PC-9 (cell line): Measurements from ENCODE around the gene PQBP1. TPM values are rescaled to one million over a fixed set of nuclear protein-coding genes. Genes with fewer than 3 reads are reported as not detected.

Experiments used
- BruUV-seq: library from RNA; stranded (reverse); fragments of 400-500 nt; replicated peaks from 2 replicates; lab custom pipeline; 2021; lab: Mats Ljungman, UMichigan
- CTCF ChIA-PET: fragments of 300-600 bp; sonication (Branson Sonifier 250); formaldehyde crosslinking; loops from one replicate; lab custom pipeline; 2022; ENCODE audit warnings: antibody characterized with exemption; lab: Charles Lee
- POLR2A ChIA-PET: fragments of 300-600 bp; sonication (Branson Sonifier 250); formaldehyde crosslinking; loops from one replicate; lab custom pipeline; 2022; ENCODE audit warnings: antibody characterized with exemption; ENCODE audit not compliant: unreplicated experiment; lab: Charles Lee
- DNase-seq, 2 experiments: peaks; one replicate each; pipeline versions ENCODE4 v3.0.0 to v3.0.0-alpha.2; 2015 to 2022; ENCODE audit warnings: mixed read lengths in 1 of 2
- H2AFZ ChIP-seq: fragments of 200-600 bp; sonication (generic); 2 replicates; pipeline ENCODE4 v1.8.1; 2017; ENCODE audit warnings: antibody characterized with exemption
- H3F3A ChIP-seq: fragments of 200-600 bp; sonication (generic); 2 replicates; pipeline ENCODE4 v1.8.1; 2017; ENCODE audit warnings: antibody characterized with exemption, mild to moderate bottlenecking, low read depth; ENCODE audit not compliant: insufficient read depth
- H3K27ac ChIP-seq: fragments of 200-600 bp; sonication (generic); 2 replicates; pipeline ENCODE4 v1.6.1; 2016; ENCODE audit warnings: mixed run types
- H3K27me3 ChIP-seq: fragments of 200-600 bp; sonication (generic); 2 replicates; pipeline ENCODE4 v1.6.1; 2016; ENCODE audit warnings: low read depth, mixed run types; ENCODE audit not compliant: insufficient read depth
- H3K36me3 ChIP-seq: fragments of 200-600 bp; sonication (generic); 2 replicates; pipeline ENCODE4 v1.6.1; 2016; ENCODE audit warnings: low read depth, mixed run types
- H3K4me1 ChIP-seq: fragments of 200-600 bp; sonication (generic); replicated peaks from 2 replicates; pipeline ENCODE4 v1.6.1; 2016; ENCODE audit warnings: mixed run types; ENCODE audit not compliant: insufficient read depth
- H3K4me2 ChIP-seq: fragments of 200-600 bp; sonication (generic); 2 replicates; pipeline ENCODE4 v1.6.1; 2017; ENCODE audit warnings: mixed run types
- H3K4me3 ChIP-seq: fragments of 200-600 bp; sonication (generic); 2 replicates; pipeline ENCODE4 v1.6.1; 2016; ENCODE audit warnings: mixed run types
- H3K79me2 ChIP-seq: fragments of 200-600 bp; sonication (generic); 2 replicates; pipeline ENCODE4 v1.6.1; 2017; ENCODE audit warnings: low read depth, mixed run types
- H3K9me2 ChIP-seq: fragments of 200-600 bp; sonication (generic); 2 replicates; pipeline ENCODE4 v1.8.1; 2017; ENCODE audit warnings: mild to moderate bottlenecking; ENCODE audit not compliant: insufficient read depth
- H3K9me3 ChIP-seq: fragments of 200-600 bp; sonication (generic); 2 replicates; pipeline ENCODE4 v1.8.1; 2016; ENCODE audit warnings: low read depth; ENCODE audit not compliant: insufficient read depth
- H4K20me1 ChIP-seq: fragments of 200-600 bp; sonication (generic); 2 replicates; pipeline ENCODE4 v1.8.1; 2017; ENCODE audit not compliant: insufficient read depth
- EZH2 ChIP-seq: fragments of 200-600 bp; sonication (generic); IDR thresholded peaks from 2 replicates; pipeline ENCODE4 v1.8.0; 2017; ENCODE audit warnings: antibody characterized with exemption, low read depth
- intact Hi-C: fragments of 100-400 bp; cut with micrococcal nuclease; formaldehyde crosslinking; loops from one replicate; pipeline ENCODE4 v1.10.0; 2022; ENCODE audit not compliant: unreplicated experiment
- total RNA-seq: library from RNA; stranded (reverse); gene quantifications from 2 replicates; pipeline ENCODE4 v1.2.3, GENCODE V29; 2021
- TF ChIP-seq, protein P1 (sequence below): fragments of 200-600 bp; sonication (generic); conservative IDR thresholded peaks from 2 replicates; pipeline ENCODE4 v1.6.1; 2017; ENCODE audit warnings: mixed run types, antibody characterized with exemption, mild to moderate bottlenecking, moderate library complexity

PQBP1 gene
- total RNA-seq, 1 experiment from 2014 or later, result 36.4 TPM

DNA sequence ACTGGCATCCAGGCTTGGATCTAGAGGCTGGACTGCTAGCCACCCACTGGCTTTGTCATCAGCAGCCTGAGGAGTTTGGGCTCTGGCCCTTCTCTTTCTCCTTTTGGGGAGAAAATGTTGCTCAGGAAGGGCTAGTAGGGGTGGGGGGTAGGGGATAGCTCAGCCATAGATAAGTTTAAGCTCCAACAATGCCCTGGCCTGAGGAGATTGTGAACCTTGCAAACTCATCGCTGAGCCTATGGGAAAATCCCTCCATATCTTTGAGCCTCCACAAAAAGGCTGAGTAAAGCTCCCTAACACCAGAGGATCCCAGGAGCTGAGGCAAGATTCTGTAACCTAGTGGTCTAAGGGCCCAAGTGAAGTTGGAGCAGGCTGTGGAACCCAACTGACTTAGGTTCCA, 50.9 kb downstream of the PQBP1 start:
- Histone ChIP-seq H3K9me2 (no peaks in the 10 kb centered on the region), H3K27me3 (no peaks in the 10 kb centered on the region), H2AFZ (no peak overlapping the region), H3K9me3 (no peaks in the 10 kb centered on the region), H3K36me3 (no peaks in the 10 kb centered on the region), H3K27ac (no peak overlapping the region), H3K79me2 (no peaks in the 10 kb centered on the region), H4K20me1 (no peaks in the 10 kb centered on the region; the same call in 1 of the 2 replicates), H3K4me1 (no peaks in the 10 kb centered on the region), H3F3A (no peaks in the 10 kb centered on the region), H3K4me2 (no peak overlapping the region), H3K4me3 (no peak overlapping the region)
- intact Hi-C loops, result no loop called here
- CTCF ChIA-PET, result no interaction called here
- TF ChIP-seq EZH2, result no peak
- TF ChIP-seq, protein P1, sequence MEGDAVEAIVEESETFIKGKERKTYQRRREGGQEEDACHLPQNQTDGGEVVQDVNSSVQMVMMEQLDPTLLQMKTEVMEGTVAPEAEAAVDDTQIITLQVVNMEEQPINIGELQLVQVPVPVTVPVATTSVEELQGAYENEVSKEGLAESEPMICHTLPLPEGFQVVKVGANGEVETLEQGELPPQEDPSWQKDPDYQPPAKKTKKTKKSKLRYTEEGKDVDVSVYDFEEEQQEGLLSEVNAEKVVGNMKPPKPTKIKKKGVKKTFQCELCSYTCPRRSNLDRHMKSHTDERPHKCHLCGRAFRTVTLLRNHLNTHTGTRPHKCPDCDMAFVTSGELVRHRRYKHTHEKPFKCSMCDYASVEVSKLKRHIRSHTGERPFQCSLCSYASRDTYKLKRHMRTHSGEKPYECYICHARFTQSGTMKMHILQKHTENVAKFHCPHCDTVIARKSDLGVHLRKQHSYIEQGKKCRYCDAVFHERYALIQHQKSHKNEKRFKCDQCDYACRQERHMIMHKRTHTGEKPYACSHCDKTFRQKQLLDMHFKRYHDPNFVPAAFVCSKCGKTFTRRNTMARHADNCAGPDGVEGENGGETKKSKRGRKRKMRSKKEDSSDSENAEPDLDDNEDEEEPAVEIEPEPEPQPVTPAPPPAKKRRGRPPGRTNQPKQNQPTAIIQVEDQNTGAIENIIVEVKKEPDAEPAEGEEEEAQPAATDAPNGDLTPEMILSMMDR, result no peak
- POLR2A ChIA-PET, result interaction anchor here (0.6 kb wide), 1 partner anchor 1361 kb away, joined by 3 read pairs; no protein-coding TSS in a partner anchor
- DNase-seq, result no peak
- no TSS peak for BruUV-seq

Other genes with a start within 250 kb of the PQBP1 start
- gene WAS, start 214.1 kb upstream of the PQBP1 start, total RNA-seq, result 0.22 TPM in 1 of 2 replicates, not detected in the other
- gene SUV39H1, start 201.2 kb upstream of the PQBP1 start, total RNA-seq, result 10.5 and 11.7 TPM in 2 replicates
- not detected in 2 replicates for gene GLOD5, start 136.2 kb upstream of the PQBP1 start, total RNA-seq
- gene GATA1, start 111.3 kb upstream of the PQBP1 start, total RNA-seq, result not detected in 2 replicates
- 44.2 and 48.5 TPM in 2 replicates for gene HDAC6, start 95.9 kb upstream of the PQBP1 start, total RNA-seq
- gene ERAS, start 71.4 kb upstream of the PQBP1 start, total RNA-seq, result 0.50 TPM in 1 of 2 replicates, not detected in the other
- gene PCSK1N, start 62.3 kb upstream of the PQBP1 start, total RNA-seq, result not detected in 2 replicates
- 44.9 and 54.1 TPM in 2 replicates for gene TIMM17B, start 162 bp upstream of the PQBP1 start, total RNA-seq
- gene SLC35A2, start 13.7 kb downstream of the PQBP1 start, total RNA-seq, result 24.1 and 29.6 TPM in 2 replicates
- gene PIM2, start 21.1 kb downstream of the PQBP1 start, total RNA-seq, result 3.6 and 4.4 TPM in 2 replicates
- gene OTUD5, start 59.7 kb downstream of the PQBP1 start, total RNA-seq, result 34.6 and 37.1 TPM in 2 replicates
- gene KCND1, start 73.9 kb downstream of the PQBP1 start, total RNA-seq, result 1.2 and 2.2 TPM in 2 replicates
- 33.6 and 35.2 TPM in 2 replicates for gene GRIPAP1, start 104.3 kb downstream of the PQBP1 start, total RNA-seq
- gene TFE3, start 145.4 kb downstream of the PQBP1 start, total RNA-seq, result 27.2 and 33.7 TPM in 2 replicates
- 20.6 and 23.9 TPM in 2 replicates for gene CCDC120, start 161.1 kb downstream of the PQBP1 start, total RNA-seq
- 12.8 and 17.6 TPM in 2 replicates for gene PRAF2, start 176.1 kb downstream of the PQBP1 start, total RNA-seq
- 36.7 and 43.4 TPM in 2 replicates for gene WDR45, start 182.0 kb downstream of the PQBP1 start, total RNA-seq
- gene GPKOW, start 225.8 kb downstream of the PQBP1 start, total RNA-seq, result 12.8 and 17.6 TPM in 2 replicates